Activated CD4-positive, alpha-beta memory T cell treated with anti-CD3 and anti-CD28 coated beads, Interleukin-2, amount 10 ng/mL, durations not matched to agents 7 days and 5 days (primary cell): ENCODE measurements around the gene TAPBP. TPM values are rescaled to one million over a fixed set of nuclear protein-coding genes. Genes with fewer than 3 reads are reported as not detected.

Source experiments
- CTCF ChIA-PET: fragments of 350-600 bp; sonication (Branson Sonifier 250); formaldehyde crosslinking; loops from one replicate; lab custom pipeline; 2021; ENCODE audit warnings: antibody characterized with exemption, inconsistent platforms; lab: Charles Lee
- POLR2A ChIA-PET: fragments of 350-600 bp; sonication (Branson Sonifier 250); formaldehyde crosslinking; loops from one replicate; lab custom pipeline; 2021; ENCODE audit warnings: antibody characterized with exemption; lab: Charles Lee
- DNase-seq: peaks from one replicate; pipeline ENCODE4 v3.0.0-alpha.2; 2020
- H3K27ac Mint-ChIP-seq: one replicate; pipeline ENCODE4 v1.8.0; 2021; ENCODE audit warnings: mild to moderate bottlenecking, mixed read lengths
- H3K27me3 Mint-ChIP-seq: one replicate; pipeline ENCODE4 v1.8.0; 2021; ENCODE audit warnings: mixed read lengths
- H3K36me3 Mint-ChIP-seq: one replicate; pipeline ENCODE4 v1.8.0; 2021; ENCODE audit warnings: low read depth, mixed read lengths
- H3K4me1 Mint-ChIP-seq: one replicate; pipeline ENCODE4 v1.8.0; 2021; ENCODE audit warnings: mixed read lengths
- H3K4me3 Mint-ChIP-seq: one replicate; pipeline ENCODE4 v1.8.0; 2021; ENCODE audit warnings: mild to moderate bottlenecking, mixed read lengths
- H3K9me3 Mint-ChIP-seq: one replicate; pipeline ENCODE4 v1.8.0; 2021; ENCODE audit warnings: mixed read lengths
- total RNA-seq, 2 experiments: library from RNA; stranded (reverse); gene quantifications; one replicate each; pipeline ENCODE4 v1.2.3, GENCODE V29; 2021

Gene TAPBP
- total RNA-seq, 2 experiments from 2014 or later: 243 to 249 TPM

GRCh38 chr6:33317669-33318425 lies 4.0 kb upstream of the TAPBP start, which contains the start of gene ZBTB22:
Gene ZBTB22, minus strand, starts transcription at chr6:33317744. Its CDS starts 828 bp downstream, at chr6:33316916.
- POLR2A ChIA-PET: interaction anchor here (0.6 to 2.8 kb wide), 16 partner anchors 18 to 1499 kb away, joined by 3 to 14 read pairs (median 4); partner anchors contain the start of genes B3GALT4, CUTA, KIFC1 and PFDN6
- CTCF ChIA-PET: interaction anchor here (0.6 to 2.4 kb wide), 11 partner anchors 17 to 113 kb away, joined by 3 to 16 read pairs (median 4); partner anchors contain the start of gene B3GALT4
- H3K27me3 Mint-ChIP-seq: no peaks in the 10 kb centered on the region
- H3K4me3 Mint-ChIP-seq: peak within 1 kb of the TSS; percentile 87
- peaks cover 75% of the 10 kb centered on the region for H3K36me3 Mint-ChIP-seq
- peaks cover 79% of the 10 kb centered on the region for H3K4me1 Mint-ChIP-seq
- DNase-seq: peak; percentile 97
- H3K27ac Mint-ChIP-seq: peak within 1 kb of the TSS; percentile 95
- H3K9me3 Mint-ChIP-seq: no peaks in the 10 kb centered on the region

GRCh38 chr6:33317419-33317668 lies 3.5 kb upstream of the TAPBP start:
- Mint-ChIP-seq H3K36me3 (peaks cover 75% of the 10 kb centered on the region), H3K9me3 (no peaks in the 10 kb centered on the region), H3K27ac (peak overlapping the region; percentile 55), H3K27me3 (no peaks in the 10 kb centered on the region), H3K4me3 (peak overlapping the region; percentile 87), H3K4me1 (peaks cover 82% of the 10 kb centered on the region)
- ChIA-PET CTCF (interaction anchor here (0.6 to 2.4 kb wide), 11 partner anchors 16 to 113 kb away, joined by 3 to 16 read pairs (median 4); partner anchors contain the start of gene B3GALT4), POLR2A (interaction anchor here (0.6 to 2.8 kb wide), 12 partner anchors 28 to 394 kb away, joined by 3 to 14 read pairs (median 4); partner anchors contain the start of genes B3GALT4, KIFC1, PFDN6 and RPS18)
- no peak for DNase-seq

DNA sequence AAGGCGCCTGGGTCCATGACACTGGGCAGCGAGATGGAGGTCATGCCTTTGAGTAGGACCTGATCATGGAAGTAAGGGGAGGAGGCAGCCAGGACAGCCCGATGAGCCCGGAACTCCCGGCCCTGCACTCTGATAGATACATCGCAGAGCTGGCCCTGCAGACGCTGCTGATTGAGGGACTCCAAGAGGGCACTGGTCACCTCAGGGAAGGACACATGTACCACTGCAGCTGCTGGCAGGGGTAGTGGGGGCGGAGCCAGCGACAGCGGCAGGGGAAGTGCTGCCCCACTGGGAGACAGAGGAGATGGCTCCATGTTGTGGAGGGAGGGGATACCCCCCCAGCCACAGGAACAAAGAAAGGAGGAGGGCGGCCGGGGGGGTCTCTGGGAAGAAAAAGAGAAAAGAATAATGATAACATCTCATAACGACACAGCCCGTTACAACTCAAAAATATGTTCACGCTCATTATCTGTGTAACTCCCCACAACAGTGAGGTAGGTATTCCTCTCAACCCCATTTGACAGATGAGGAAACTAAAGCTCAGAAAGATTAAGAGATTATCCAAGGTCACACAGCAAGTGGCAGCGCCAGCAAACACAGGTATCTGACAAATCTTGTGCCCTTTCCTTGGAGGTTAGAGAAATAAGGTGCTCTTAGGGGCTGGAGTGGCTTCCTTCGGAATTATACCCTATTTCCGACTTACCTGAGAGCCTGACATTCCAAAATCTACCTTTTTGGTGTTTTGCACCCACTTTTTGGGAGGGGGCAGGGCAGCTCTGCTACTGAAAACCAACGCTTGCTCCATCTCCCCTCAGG lies 2.9 kb upstream of the TAPBP start:
- POLR2A ChIA-PET: interaction anchor here (0.6 to 2.8 kb wide), 11 partner anchors 17 to 394 kb away, joined by 3 to 14 read pairs (median 4); partner anchors contain the start of genes B3GALT4, KIFC1, RGL2 and RPS18
- Mint-ChIP-seq H3K36me3 (peaks cover 75% of the 10 kb centered on the region), H3K27ac (peak overlapping the region; percentile 55), H3K4me3 (peak overlapping the region; percentile 87), H3K27me3 (no peaks in the 10 kb centered on the region), H3K9me3 (no peaks in the 10 kb centered on the region), H3K4me1 (peaks cover 83% of the 10 kb centered on the region)
- CTCF ChIA-PET: interaction anchor here (1.3 to 2.4 kb wide), 5 partner anchors 17 to 114 kb away, joined by 3 to 16 read pairs (median 7); partner anchors contain the start of gene B3GALT4
- no peak for DNase-seq

DNA sequence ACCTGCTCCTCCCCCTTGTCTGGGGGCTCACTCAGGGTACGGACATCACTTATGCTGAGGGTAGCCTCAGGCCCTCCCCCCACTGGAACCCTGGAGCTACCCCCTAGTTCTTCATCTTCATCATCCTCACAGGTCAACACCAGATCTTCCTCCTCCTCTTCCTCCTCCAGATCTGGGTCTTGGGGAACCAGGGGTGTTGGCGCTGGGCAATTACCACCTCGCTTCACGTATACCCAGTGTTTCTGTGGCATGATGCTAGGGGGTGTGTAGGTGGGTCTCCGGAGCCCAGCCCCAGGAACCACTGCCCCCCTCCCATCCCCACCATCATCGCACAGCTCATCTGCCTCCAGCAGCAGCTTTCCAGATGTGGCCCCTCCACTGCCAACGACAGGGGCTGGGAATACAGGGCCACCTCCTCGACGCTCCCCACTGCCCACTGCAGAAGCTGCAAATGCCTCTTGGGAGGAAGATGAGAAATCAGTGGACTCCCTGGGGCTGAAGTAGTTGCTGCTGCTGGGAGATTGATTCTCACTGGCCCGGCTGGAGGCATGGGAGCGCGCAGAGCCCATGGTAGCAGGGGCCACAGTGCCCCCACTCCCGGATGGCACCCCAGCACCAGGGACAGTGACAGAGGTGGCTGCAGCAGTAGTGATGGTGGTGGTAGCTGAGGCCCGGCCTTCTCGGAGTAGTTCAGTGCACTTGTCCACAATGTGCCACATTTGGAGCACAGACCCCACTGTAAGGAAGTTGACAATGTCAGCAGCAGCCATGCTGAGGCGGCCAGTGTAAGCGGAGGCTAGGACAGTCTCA lies 2.1 kb upstream of the TAPBP start:
- H3K27ac Mint-ChIP-seq: peak overlapping the region; percentile 36

GRCh38 chr6:33314943-33315792 lies 1.3 kb upstream of the TAPBP start:
- Mint-ChIP-seq H3K36me3 (peaks cover 70% of the 10 kb centered on the region), H3K4me1 (peaks cover 75% of the 10 kb centered on the region), H3K27me3 (no peaks in the 10 kb centered on the region), H3K4me3 (peak overlapping the region; percentile 87), H3K9me3 (no peaks in the 10 kb centered on the region), H3K27ac (peak overlapping the region; percentile 91)
- ChIA-PET POLR2A (interaction anchor here (1.9 to 2.0 kb wide), 2 partner anchors 26 to 29 kb away, joined by 5 to 7 read pairs; partner anchors contain the start of gene WDR46), CTCF (no interaction called here)
- no peak for DNase-seq

More for the DNA sequence above, 2.1 kb upstream of the TAPBP start:
- H3K36me3 Mint-ChIP-seq: peaks cover 71% of the 10 kb centered on the region
- no peaks in the 10 kb centered on the region for H3K9me3 Mint-ChIP-seq
- no peaks in the 10 kb centered on the region for H3K27me3 Mint-ChIP-seq
- no peak for DNase-seq
- ChIA-PET CTCF (no interaction called here), POLR2A (interaction anchor here (0.8 to 2.0 kb wide), 3 partner anchors 17 to 28 kb away, joined by 4 to 7 read pairs (median 5); partner anchors contain the start of genes RGL2 and WDR46)
- peaks cover 80% of the 10 kb centered on the region for H3K4me1 Mint-ChIP-seq
- peak overlapping the region; percentile 87 for H3K4me3 Mint-ChIP-seq

DNA sequence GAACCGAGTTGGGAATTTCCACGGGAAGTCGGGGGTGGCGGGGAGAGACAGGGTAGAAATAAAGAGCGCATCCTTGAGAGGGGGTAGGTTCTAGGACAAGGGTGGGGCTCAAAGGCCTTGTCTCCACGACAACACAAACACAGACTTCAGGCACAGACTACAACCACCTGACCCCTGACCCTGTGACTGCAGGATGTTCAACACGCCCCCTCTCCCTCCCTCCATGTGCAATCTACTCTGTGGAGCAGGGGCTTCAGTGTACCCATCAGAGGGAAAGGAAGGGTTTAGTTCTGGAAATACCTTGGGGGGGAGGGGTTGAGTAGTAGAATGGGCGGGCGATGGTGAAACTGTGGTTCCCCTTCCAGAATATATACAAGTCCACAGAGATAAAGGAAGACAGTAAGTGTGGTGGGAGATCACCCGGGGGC lies 651 bp upstream of the TAPBP start:
- Mint-ChIP-seq H3K27me3 (no peaks in the 10 kb centered on the region), H3K9me3 (no peaks in the 10 kb centered on the region), H3K36me3 (peaks cover 63% of the 10 kb centered on the region), H3K4me1 (peaks cover 69% of the 10 kb centered on the region), H3K27ac (peak overlapping the region; percentile 91), H3K4me3 (peak overlapping the region; percentile 87)
- DNase-seq: peak; percentile 78
- POLR2A ChIA-PET: interaction anchor here (1.9 kb wide), 1 partner anchor 30 kb away, joined by 7 read pairs; no protein-coding TSS in a partner anchor
- CTCF ChIA-PET: no interaction called here

DNA sequence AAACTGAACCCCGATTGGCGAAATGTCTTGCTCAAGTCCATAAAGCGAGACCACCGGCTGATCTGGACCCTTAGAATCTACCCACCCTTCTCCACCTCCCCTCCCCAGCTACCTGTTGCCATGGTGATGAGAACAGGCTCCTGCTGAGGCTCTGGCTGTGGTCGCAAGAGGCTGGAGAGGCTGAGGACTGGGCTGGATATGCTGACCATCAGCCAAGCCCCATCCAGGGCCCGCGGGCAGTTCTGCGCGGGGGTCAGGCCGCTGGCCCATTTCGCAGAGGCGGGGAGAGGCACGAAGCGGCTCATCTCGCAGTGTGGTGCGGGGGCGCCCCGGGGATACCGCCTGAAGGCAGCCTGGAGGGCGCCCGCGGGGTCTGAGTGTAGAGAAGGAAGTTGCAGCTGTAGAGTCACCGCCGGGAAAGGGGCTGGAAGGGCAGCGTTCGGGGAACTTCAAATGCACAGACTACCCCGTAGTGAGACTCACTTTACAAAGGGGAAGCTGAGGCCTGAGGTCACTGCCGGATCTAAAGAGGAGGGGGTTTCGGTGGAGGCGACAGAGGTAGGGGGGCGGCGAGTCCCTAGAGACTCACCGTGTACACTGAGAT lies 671 bp downstream of the TAPBP start:
- H3K4me1 Mint-ChIP-seq: peaks cover 65% of the 10 kb centered on the region
- peak; percentile 46 for DNase-seq
- ChIA-PET POLR2A (interaction anchor here (0.8 to 5.0 kb wide), 17 partner anchors 13 to 380 kb away, joined by 3 to 71 read pairs (median 4); partner anchors contain the start of genes B3GALT4, HLA-DPA1, PFDN6 and RGL2), CTCF (interaction anchor here (1.6 to 3.1 kb wide), 3 partner anchors 14 to 102 kb away, joined by 3 to 26 read pairs (median 16); partner anchors contain the start of gene RGL2)
- H3K27me3 Mint-ChIP-seq: no peaks in the 10 kb centered on the region
- H3K36me3 Mint-ChIP-seq: peaks cover 60% of the 10 kb centered on the region
- H3K4me3 Mint-ChIP-seq: peak overlapping the region; percentile 87
- no peaks in the 10 kb centered on the region for H3K9me3 Mint-ChIP-seq
- peak overlapping the region; percentile 91 for H3K27ac Mint-ChIP-seq

GRCh38 chr6:33312361-33313104 lies 1.3 kb downstream of the TAPBP start:
- peaks cover 63% of the 10 kb centered on the region for H3K4me1 Mint-ChIP-seq
- H3K9me3 Mint-ChIP-seq: no peaks in the 10 kb centered on the region
- H3K4me3 Mint-ChIP-seq: peak overlapping the region; percentile 87
- ChIA-PET CTCF (interaction anchor here (0.6 to 3.1 kb wide), 7 partner anchors 11 to 250 kb away, joined by 3 to 26 read pairs (median 5); partner anchors contain the start of genes B3GALT4 and RGL2), POLR2A (interaction anchor here (0.8 to 5.0 kb wide), 19 partner anchors 13 to 380 kb away, joined by 3 to 71 read pairs (median 4); partner anchors contain the start of genes B3GALT4, HLA-DPA1, PFDN6 and RGL2)
- peak overlapping the region; percentile 91 for H3K27ac Mint-ChIP-seq
- H3K36me3 Mint-ChIP-seq: peaks cover 59% of the 10 kb centered on the region
- peak; percentile 87 for DNase-seq
- H3K27me3 Mint-ChIP-seq: no peaks in the 10 kb centered on the region

DNA sequence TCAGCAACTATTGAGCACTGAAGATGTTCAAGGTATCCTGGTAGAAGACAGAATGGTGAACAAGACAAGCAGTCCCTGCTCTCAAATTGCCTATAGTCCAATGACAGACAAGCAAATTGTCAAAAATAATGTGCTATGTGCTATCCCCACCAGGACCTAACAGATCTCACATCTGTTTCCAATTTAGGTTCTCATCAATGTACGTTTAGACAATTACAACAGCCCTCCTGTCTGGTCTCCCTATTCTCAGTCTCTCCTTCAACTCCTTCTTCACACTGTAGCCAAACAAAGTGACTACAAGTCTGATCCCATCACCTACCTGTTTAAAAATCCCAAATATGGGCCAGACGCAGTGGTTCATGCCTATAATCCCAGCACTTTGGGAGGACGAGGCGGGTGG lies 7.5 kb downstream of the TAPBP start:
- Mint-ChIP-seq H3K27me3 (no peaks in the 10 kb centered on the region), H3K9me3 (no peaks in the 10 kb centered on the region), H3K4me3 (no peak overlapping the region), H3K27ac (no peak overlapping the region), H3K36me3 (peaks cover 63% of the 10 kb centered on the region), H3K4me1 (peaks cover 40% of the 10 kb centered on the region)
- CTCF ChIA-PET: interaction anchor here (0.7 kb wide), 1 partner anchor 339 kb away, joined by 3 read pairs; no protein-coding TSS in a partner anchor
- POLR2A ChIA-PET: interaction anchor here (2.2 kb wide), 1 partner anchor 35 kb away, joined by 5 read pairs; the partner anchor contains the start of genes RPS18 and VPS52
- no peak for DNase-seq

DNA sequence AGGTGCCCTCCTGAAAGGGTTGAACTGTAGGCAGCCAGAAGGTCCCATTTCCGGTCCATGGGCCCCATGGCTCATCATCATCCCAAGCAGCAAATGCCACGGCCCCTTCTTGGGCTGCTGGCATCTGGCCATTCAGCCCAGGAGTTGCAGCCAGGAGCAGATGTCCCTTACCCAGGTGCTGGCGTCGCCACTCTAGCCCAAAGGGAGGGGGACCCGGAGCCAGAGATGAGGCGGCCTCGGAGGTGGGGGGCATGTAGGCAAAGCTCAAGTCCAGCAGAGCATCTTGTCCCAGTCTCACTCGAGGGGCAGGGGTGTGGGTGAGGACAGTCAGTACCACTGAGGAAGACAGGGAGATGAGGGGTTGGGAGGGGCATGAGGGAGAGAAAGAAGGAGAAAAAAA lies 8.8 kb downstream of the TAPBP start:
- Mint-ChIP-seq H3K36me3 (peaks cover 63% of the 10 kb centered on the region), H3K4me1 (peaks cover 43% of the 10 kb centered on the region), H3K4me3 (no peak overlapping the region), H3K27ac (no peak overlapping the region), H3K9me3 (no peaks in the 10 kb centered on the region), H3K27me3 (no peaks in the 10 kb centered on the region)
- ChIA-PET CTCF (no interaction called here), POLR2A (interaction anchor here (1.8 kb wide), 1 partner anchor 16 kb away, joined by 6 read pairs; the partner anchor contains the start of genes PFDN6 and WDR46)
- DNase-seq: no peak
